KBM-7 (cell line): ENCODE results near the gene CRELD2.

Experiments used
- DNase-seq: peaks from one replicate; pipeline ENCODE4 v3.0.0-alpha.2; 2015
- in situ Hi-C: fragments of 300-500 bp; cut with MboI; formaldehyde crosslinking; loops from 2 replicates; pipeline ENCODE4 v1.14.3; 2020; ENCODE audit warnings: low sequenced_read_pairs, low pct_unique_long_range_greater_than_20kb, mixed read lengths

The CRELD2 gene

GRCh38 chr22:49906799-49907290 is 11.6 kb upstream of the CRELD2 start:
- DNase-seq = no peak
- in situ Hi-C loops = no loop called here

GRCh38 chr22:49907807-49908206 is 10.6 kb upstream of the CRELD2 start:
- no peak for DNase-seq
- in situ Hi-C loops = no loop called here

- in situ Hi-C loops = no loop called here
- DNase-seq = no peak
Measured at GRCh38 chr22:49909476-49910205, 8.8 kb upstream of the CRELD2 start.

- in situ Hi-C loops = no loop called here
- no peak for DNase-seq
Measured at GRCh38 chr22:49910229-49911155, 7.9 kb upstream of the CRELD2 start.

GRCh38 chr22:49911881-49912625 is 6.4 kb upstream of the CRELD2 start:
- DNase-seq = no peak
- in situ Hi-C loops = no loop called here

- in situ Hi-C loops = no loop called here
- no peak for DNase-seq
Measured at GRCh38 chr22:49913026-49913425, 5.4 kb upstream of the CRELD2 start.

GRCh38 chr22:49913446-49913845 is 5.0 kb upstream of the CRELD2 start:
- in situ Hi-C loops = no loop called here
- no peak for DNase-seq

- in situ Hi-C loops = no loop called here
- no peak for DNase-seq
Measured at GRCh38 chr22:49914256-49914655, 4.2 kb upstream of the CRELD2 start.

- DNase-seq = no peak
- in situ Hi-C loops = no loop called here
Measured at GRCh38 chr22:49915610-49916009, 2.8 kb upstream of the CRELD2 start.

- in situ Hi-C loops = no loop called here
- DNase-seq = no peak
Measured at GRCh38 chr22:49916831-49917230, 1.6 kb upstream of the CRELD2 start.

GRCh38 chr22:49918911-49919881 is 762 bp downstream of the CRELD2 start:
- in situ Hi-C loops = no loop called here
- no peak for DNase-seq

GRCh38 chr22:49920859-49921258 is 2.4 kb downstream of the CRELD2 start:
- in situ Hi-C loops = no loop called here

GRCh38 chr22:49921508-49922278 is 3.3 kb downstream of the CRELD2 start:
- in situ Hi-C loops = no loop called here
- no peak for DNase-seq

More at GRCh38 chr22:49920859-49921258, 2.4 kb downstream of the CRELD2 start:
- DNase-seq = no peak

GRCh38 chr22:49922484-49922883 is 4.0 kb downstream of the CRELD2 start:
- in situ Hi-C loops = no loop called here
- DNase-seq = no peak

- in situ Hi-C loops = no loop called here
- no peak for DNase-seq
Measured at GRCh38 chr22:49922926-49923325, 4.5 kb downstream of the CRELD2 start.

- DNase-seq = peak; percentile 64
- in situ Hi-C loops = no loop called here
Measured at GRCh38 chr22:49923445-49923844, 5.0 kb downstream of the CRELD2 start.

GRCh38 chr22:49924113-49924833 is 5.8 kb downstream of the CRELD2 start:
- in situ Hi-C loops = no loop called here
- no peak for DNase-seq
